ENCODE data around the gene ATP6V1F.
"Not testable (repeated sequence)": the region's sequence is repeated elsewhere in the genome, so short reads cannot be mapped to it uniquely, and the experiment has no call there.

Gene ATP6V1F

DNA sequence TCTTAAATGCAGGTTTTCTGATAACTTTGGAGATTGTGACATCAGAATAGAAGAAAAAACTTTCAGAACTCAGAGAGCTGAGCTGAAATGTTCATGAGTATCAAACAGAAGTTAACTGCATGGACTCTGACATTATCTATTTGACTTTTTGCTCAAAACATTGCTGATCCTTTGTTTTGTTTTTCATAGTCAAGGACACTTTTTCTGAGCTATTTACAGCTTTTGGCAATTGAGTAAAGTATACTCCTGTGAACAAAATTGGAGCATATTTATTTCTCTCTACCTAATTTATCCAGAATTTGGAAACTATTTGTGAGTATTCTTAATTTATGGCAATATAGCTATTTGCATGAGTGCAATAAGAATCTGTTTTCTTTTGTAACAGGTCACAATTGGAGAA lies 36.7 kb downstream of the ATP6V1F start:
- DNase-seq (ENCODE audit: low read depth in 3 of 3, low spot score in 1 of 3), result no peak

DNA sequence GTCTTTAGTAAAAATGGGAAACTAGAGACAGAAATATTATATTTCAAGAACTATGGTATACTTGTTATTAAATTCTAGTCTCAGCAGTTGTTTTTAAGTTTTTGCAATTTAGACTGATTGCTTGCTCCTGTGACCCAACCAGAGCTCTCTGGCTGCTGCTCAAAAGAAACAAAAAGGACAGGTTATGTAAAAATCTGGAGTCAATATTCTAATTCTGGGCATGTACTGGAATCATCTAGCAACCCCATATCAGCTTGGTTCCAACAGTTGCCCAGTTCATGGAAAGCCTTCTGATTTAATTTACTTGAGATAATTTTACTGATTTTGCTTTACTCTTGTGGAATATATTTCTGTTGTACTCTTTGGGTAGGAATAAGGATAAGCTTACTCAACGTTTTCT lies 37.6 kb downstream of the ATP6V1F start:
- no peak for DNase-seq (ENCODE audit: low read depth in 3 of 3, low spot score in 1 of 3)

DNA sequence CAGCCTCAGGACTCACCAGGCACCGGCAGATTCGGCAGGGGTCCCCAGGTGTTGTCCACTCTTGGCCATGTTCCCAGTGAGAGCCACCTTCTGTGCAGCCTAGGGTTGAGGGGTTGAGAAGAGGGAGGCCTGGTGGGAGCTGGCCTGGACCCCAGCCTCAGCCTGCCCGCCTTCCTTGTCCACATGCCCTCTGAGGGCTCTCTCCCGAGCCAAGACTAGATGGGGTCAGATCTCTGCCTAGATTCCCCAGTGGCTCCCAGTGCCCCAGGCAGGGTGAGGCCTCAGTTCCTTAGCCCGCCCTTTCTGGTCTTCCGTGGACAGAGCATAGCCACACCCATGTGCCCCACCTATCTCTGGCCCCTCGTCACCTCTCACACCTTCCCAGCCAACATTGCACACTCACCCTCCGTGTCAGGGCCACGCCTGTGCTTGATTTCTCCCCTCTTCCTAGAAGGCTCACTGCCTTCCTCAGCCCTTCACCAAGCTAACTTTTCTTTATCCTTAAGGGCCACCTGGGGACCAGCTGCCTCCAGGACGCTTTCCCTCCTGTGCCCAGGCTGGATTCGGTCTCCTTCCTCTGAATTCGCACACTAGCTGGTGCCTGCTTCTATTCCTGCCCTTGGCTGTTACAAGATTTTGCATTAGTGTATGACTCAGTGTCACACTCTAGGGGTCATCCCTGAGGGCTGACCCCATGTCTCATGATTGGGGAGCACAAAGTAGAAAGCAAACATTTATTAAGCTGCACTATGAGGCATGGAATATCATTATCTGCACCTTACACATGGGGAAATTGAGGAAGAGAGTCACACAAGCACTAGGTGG lies 40.3 kb downstream of the ATP6V1F start:
- no peak for DNase-seq (ENCODE audit: low read depth in 3 of 3, low spot score in 1 of 3)

DNA sequence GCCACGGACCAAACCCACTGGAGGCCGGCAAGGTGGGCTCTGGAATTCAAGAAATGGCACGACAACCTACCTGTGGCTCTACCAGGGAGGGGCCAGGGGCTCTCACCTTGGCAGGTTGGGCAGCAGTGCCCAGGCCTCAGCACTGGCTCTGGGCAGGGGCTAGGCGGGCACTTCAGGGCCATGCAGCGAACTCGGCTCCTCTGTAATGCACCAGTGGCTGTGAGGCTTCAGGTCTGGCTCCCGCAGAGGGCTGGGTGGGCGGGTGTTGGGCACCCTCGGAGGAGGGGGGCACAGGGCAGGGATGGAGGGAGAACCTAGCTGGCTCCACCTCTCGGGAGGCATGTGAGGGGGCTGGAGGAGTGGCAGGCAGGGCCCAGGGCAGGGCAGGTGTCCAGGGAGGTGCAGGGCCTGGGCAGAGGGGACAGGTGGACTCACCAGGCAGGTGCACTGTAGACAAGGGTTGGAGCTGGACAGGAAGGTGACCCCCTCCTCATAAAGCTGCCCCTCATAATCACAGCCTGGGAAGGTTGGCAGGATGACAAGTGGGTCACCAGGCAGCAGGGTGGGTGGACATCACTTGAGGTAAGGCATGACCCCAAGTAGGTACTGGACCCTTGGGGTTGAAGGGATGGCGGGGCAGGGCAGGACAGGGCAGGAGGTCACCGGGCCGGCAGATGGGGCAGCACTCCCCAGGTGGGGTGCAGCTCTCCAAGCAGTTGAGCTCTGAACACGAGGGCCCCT lies 41.1 kb downstream of the ATP6V1F start:
- DNase-seq (ENCODE audit: low read depth in 3 of 3, low spot score in 1 of 3), result no peak

DNA sequence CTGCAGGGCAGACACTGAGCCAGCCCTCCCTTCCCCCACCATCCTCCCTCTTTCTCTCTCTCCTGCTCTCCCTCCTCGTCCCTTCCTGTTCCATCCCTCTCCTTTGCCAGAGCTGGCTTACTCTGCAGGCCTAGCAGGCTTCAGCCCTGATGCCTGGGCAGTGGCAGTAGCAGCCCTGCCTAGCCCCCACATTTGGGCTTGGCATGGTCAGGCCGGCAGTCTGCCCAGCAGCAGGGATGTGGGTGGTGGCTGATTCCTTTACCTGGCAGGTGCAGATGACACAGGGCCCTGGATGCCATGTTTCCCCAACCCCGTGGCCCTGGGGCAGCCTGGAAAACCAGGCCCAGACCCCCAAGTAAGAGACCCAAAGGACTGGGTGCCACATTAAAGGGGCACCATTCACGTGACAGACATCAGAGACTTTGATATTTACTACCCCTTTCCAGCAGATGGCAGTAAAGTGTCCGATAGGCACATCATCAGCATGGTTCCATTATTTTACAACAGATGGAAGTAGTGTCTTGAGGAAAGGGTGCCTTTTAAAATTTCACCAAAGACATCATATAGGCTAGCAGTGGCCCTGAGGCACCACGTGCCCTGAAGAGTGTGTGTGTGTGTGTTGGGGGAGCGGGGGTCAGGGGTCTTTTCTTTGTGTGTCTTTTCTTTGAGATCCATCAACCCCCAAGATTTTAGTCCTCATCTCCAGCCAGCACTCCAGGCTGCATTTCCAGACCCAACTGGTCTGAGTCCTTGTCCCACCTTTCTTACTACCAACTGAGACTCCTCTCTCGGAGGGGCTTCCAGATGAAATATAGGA lies 41.9 kb downstream of the ATP6V1F start:
- no peak for DNase-seq (ENCODE audit: low read depth in 3 of 3, low spot score in 1 of 3)

DNA sequence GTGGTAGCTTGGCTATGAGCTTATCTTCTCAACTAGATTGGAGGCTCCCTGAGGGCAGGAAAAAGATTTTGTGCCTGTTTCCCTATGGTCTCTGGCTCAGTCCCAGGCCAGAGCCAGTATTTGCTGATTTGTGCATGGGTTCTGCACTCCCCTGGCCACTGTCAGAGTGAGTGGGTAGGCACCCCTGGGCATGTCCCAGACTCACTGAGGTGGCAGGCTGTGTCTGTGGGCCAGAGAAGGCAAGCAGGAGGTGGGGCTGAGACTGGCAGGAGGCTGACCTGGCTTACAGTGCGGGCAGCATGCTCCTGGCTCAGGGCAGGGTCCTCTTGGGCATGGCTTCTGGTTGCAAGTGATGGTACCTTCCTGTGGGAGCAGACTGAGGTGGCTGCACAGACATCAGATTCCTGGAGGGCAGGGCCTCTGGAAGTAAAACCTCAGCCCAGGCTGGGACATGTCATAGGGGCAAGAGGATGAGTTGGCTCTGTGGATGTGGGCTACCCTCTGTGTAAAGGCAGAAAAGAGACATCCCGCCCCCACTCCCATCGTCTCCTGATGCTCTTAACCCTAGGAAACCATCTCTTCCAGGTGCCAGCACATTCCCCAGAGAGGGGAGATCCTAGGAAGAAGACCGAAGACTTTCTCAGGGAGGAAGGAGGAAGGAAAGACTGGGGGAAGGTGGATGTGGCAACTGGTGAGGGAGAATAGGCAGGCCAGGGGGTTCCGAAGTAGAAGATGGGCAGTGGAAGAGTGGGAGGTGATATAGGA lies 43.5 kb downstream of the ATP6V1F start:
- no peak for DNase-seq (ENCODE audit: low read depth in 3 of 3, low spot score in 1 of 3)

DNA sequence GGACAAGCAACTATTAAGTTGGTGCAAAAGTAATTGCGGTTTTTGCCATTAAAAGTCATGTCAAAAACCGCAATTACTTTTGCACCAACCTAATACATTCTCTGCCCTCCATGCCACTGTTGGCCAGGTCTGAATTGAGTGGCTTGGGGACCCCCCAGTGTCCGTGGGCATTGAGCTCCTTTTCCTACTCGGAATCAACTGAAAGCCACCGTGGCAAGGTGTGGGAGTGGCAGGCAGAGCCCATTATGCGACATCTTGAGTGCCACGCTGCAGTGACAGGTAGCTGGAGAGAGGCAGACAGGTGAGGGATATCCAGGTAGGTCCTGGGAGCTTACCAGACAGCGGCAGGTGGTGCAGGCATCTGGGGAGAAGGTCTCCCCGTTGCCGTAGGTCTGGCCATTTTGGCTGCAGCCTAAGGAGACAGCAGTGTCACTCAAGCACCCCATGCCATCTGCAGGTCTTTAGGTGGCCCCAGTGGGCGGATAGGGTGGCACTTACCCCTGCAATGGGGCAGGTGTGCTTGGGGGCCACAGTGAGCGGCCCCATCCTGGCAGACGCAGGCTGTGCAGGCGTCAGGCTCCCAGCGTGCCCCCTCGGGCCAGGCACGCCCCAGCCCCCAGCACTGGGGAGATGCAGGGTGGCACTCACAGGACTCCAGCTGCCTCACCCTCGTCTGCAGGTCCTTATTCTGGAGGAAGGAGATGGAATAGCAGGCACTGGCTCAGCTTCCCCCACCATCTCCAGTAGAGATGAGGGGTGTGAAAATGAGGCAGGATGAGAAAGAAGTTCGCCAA lies 44.3 kb downstream of the ATP6V1F start:
- no peak for DNase-seq (ENCODE audit: low read depth in 3 of 3, low spot score in 1 of 3)

DNA sequence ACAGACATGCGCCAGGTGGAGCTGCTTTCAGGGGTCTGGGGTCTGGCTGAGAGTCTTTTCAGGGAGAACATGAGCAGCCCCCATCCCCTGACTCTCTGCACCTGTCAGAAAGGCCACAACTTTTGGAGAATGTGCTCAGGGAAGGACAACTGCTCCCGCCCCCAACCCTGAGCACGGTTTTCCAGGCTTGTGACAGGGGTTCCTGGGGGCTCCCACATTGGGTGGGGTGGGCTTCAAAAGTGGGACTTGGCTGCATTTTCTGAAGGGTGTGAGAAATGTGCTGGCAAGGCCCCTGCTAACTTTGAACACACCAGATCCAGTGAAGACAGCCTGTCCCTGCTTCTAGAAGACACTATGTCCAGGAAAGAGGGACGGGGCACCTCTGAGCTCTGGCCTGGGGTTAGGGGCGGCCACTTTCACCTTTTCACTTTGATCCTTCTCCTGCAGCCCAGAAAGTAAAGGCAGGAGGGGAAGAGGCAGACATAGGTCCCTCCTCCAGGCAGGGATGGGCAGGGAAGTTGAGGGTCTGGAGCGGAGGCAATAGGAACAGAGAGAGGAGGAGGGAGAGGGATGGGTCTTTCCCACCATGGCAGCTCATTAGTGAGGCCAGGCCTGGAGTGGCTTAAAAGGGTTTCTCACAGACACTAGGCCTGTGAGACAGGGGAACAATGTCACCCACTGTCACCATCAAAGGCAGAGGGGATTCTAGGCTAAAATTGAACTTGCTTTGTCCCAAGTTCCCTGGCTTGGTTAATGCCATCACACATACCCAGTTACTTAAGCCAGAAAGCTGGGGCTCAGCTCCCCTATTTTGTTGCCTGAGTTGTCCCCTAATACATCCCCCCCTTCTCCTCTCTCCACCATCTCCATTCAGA lies 46.3 kb downstream of the ATP6V1F start:
- DNase-seq (ENCODE audit: low read depth in 3 of 3, low spot score in 1 of 3), result no peak

DNA sequence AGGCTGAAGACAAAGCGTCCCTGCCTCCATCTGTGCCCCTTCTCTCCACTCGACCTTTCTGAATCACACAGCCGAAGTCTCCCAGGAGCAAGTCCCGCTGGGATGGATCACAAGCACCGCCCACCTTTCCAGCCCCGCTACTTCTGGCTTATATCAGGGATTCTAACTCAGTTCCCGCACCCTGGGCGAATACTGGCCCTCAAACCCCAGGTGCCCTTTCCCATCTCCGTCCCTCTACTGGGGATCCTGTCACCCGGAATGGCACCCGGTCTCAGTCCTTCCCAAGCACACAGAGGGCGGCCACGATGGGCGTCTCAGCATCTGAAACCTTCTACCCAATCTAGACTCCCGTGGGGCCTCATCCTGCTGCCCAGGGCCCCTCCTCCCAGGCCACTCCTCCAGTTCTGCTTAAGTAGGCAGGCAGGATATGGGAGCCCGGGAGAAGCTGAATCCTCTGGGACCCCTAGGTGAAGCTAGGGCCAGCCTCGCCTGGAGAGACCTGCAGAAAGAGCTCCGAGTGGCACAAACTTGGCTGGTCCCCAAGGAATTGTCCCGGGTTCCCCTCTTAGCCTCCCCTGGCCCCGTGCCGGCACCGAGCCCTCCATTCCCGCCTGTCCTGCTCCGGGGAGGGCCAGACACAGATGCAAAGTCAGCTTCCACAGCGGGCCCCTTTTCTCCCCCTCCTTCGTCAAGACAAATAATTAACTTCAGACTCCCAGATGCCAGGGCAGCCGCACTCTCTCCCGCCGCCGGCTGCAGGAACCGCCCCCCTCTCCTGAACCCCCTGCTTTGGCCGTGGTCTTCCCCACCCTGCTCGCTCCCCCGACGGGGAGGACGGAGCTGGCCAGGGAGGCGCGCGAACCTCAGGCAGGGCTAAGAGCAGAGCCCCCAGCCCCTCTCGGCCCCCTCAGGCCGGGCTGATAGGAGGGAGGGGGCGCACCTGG lies 47.2 kb downstream of the ATP6V1F start:
- DNase-seq (ENCODE audit: low read depth in 3 of 3, low spot score in 1 of 3), result no peak

DNA sequence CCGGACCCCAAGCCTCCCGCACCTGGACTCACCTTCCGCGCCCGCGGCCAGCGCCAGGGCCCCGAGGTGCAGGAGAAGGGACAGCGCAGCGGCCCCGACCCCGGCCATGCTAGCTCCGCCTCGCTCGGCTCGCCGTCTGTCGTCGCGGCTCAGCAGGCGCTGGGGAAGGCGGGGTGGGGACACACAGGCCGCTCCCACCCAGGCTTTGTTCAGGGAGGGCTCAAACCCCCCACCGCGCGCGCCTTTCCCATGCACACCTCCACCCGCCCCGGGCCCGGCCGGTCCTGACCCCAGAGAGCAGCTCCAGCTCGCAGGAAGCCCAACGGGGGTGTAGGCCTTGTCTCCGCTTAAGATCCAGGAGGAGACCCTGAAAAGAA lies 47.9 kb downstream of the ATP6V1F start, which contains the start of gene KCP:
Gene KCP (minus strand): TSS at position 141 of the 377 bp plus-strand sequence. CDS start 33 bp downstream, at position 108.
- no peak for DNase-seq (ENCODE audit: low read depth in 3 of 3, low spot score in 1 of 3)

DNA sequence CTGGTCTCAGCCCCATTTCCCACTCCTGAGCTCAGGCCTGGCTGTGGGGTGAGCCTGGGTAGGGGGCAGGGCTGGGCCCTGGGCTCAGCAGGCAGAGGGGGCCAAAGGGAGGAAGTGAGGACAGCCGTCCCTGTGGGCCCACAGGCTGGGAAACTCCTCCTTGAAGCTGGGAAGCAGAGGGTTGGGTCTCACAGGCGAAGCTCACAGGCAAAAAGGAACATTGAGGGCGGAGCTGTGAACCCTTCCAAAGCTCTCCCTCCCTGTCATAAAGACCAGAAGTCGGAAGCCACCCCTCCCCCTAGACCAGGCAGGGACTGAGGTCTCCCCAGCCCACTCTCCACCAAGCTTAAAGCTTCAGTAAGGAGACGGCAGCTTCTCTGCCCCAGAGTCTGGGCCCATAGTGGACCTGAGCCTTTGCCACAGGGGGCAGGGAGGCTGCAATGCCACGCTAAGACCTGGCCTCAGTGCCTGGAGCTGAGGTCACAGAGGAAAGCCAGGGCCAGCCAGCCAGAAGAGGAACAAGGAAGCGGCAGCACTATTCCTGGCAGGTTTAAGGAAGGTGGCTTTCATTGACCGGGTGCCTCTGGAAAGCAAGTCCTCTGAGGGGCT lies 48.9 kb downstream of the ATP6V1F start:
- DNase-seq (ENCODE audit: low read depth in 3 of 3, low spot score in 1 of 3), result no peak

DNA sequence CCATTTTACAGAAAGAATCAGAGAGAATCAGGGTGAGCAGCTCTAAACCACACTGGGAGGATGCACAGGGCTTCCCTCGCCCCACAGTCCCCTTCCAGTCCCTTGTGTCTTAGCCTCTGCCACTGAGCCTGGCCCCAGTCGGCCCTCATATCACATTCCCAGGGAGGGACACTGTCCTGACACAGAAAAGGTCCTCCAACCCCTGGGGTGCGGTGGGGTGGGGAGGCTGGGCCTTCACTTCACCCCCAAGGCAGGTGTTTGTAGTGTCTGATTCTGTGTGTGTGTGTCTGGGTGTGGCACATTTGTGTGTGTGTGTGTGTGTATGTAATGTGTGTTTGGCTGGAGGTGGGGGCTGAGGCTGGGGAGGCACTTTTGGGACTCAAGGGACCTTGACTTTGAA lies 49.6 kb downstream of the ATP6V1F start:
- DNase-seq (ENCODE audit: low read depth in 3 of 3, low spot score in 1 of 3), result no peak

DNA sequence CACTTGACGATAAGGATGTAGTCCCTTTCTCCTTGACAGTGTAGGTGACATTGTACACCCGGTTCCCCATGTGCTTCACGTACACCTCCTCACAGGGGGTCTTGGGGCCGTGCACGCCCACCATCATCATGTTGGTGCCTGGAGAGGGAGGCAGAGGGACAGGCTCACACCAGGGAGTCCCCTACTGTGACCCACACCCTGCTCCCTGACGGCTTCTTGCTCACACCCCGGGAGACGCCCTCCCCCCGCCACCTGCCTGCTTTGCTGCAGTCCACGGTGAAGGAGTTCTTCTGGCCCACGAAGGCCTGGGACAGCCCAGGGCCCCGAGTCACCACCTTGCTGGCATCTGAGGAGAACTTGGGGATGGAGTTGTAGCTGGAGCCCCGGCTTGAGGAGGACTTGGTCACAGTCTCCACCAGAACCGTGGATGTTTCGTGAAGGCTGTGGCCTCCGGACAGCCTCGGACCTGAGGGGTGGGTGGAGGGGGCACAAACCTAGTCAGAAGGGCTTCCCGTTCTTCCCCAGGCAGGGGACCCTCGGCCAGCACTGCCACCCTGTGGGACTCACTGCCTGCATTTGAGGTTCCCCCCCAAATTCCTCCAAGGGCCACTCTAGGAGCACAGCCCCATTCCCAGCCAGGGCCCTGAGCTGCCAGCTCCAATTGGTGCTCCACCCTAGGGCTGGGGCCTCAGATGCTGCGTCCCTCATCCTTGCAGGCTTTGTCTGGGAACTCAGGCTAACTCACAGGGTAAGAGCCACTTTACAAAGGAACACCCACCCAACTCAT lies 50.2 kb downstream of the ATP6V1F start:
- not testable (repeated sequence) for DNase-seq (ENCODE audit: low read depth in 3 of 3, low spot score in 1 of 3)

DNA sequence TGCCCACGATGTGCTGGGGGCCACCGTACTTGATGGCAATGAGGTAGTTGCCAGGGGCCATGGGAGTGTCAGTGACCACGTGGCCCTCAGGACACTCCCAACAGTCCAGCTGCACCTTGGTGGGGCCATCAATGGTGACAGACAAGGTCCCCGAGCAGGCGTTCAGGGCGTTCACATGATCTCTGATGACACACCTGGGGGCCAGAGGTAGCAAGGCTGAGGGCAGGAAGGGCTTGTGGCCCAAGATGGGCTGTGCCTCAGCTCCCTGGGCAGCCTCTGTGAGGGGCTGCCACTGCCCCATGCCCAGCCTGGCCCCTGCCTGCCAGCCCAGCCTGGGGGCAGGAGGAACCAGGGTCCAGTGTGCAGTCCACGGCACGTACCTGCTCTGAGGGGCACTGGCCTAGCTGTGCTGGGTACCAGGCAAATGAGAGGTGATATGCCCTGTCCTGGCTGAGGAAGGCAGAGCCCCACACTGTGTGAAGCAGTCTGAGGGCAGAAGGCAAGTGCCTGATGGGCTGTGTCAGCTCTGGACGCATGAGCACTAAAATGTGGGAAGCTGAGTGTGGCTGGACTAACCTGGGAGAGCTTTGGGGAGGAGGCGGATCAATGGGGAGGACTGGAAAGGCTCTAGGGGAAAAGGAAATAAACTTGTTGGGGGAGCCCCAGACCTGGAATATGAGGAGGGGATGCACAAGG lies 51.4 kb downstream of the ATP6V1F start:
- no peak for DNase-seq (ENCODE audit: low read depth in 3 of 3, low spot score in 1 of 3)

DNA sequence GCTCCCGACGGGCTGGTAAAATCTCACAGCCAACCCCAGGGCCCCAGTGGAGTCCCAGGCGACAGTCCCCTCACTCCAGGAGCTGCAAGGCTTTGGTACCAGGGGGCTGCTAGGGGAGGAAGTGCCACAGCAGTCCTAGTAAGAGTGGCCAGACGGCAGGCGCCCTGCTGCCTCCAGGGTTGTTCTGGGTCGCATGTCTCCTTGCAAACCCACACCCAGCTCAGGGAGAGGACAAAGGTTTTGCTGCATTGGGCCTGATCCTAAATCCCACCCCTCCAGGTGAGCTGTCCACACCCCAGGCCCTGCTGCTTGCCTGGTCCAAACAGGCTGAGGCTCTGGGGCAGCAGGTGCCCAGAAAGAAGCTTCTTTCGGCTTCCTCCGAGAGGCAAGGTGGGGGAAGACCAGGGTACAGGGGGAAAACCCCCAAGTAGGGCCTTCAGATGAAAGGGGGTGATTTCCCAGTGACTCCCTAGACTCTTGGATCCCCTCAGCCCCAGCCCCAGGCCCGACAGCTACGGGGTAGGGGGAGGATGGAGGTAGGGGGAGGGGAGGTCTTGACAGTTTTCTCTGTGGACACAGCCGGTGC lies 52.0 kb downstream of the ATP6V1F start:
- DNase-seq (ENCODE audit: low read depth in 3 of 3, low spot score in 1 of 3), result no peak

DNA sequence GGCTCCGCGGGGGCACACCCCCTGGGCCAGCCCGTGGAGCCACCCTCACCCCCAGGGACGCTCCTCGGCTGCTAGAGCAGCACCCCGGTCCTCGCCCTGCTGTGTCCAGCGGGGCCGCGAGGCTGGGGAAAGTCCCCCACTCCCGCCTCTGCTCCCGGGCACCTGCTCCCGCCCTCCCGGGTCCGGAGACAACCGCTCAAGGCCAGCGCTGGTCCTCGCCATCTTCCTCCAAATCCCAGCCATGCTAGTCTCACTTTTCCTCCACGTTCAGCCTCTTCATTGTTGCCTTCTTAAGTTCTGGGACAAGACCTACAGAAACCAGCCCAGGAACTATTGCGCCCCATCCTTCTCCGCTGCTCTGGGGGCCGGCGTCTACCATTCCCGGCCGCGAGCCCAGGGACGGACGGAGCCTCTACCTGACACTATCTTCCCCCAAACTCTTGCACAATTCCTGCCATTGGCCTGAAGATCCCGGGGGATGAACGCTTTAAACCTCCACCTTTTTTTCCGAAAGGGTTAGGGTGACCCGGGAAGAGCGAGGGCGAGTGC lies 52.7 kb downstream of the ATP6V1F start:
- no peak for DNase-seq (ENCODE audit: low read depth in 3 of 3, low spot score in 1 of 3)

Data from stimulated activated CD4-positive, alpha-beta T cell treated with anti-CD3 and anti-CD28 coated beads, TNF-alpha, amount 100 ng/mL, for 1 hour (primary cell).